GM13976 (cell line): ENCODE measurements around the gene MYO9B.

Experiments
- DNase-seq: peaks from one replicate; pipeline ENCODE4 v3.0.0; 2012; ENCODE audit warnings: low spot score
- CTCF ChIP-seq: IDR thresholded peaks from 2 replicates; pipeline ENCODE4 v1.5.1; 2012; ENCODE audit warnings: borderline replicate concordance, mild to moderate bottlenecking; ENCODE audit not compliant: insufficient read depth; ENCODE audit errors: extremely low read depth, missing control alignments, control extremely low read depth
- in situ Hi-C: fragments of 300-500 bp; cut with MboI; formaldehyde crosslinking; loops from one replicate; pipeline ENCODE4 v1.12.0; 2022; ENCODE audit warnings: low sequenced_read_pairs, mixed read lengths, inconsistent platforms; ENCODE audit not compliant: unreplicated experiment

The MYO9B gene

DNA sequence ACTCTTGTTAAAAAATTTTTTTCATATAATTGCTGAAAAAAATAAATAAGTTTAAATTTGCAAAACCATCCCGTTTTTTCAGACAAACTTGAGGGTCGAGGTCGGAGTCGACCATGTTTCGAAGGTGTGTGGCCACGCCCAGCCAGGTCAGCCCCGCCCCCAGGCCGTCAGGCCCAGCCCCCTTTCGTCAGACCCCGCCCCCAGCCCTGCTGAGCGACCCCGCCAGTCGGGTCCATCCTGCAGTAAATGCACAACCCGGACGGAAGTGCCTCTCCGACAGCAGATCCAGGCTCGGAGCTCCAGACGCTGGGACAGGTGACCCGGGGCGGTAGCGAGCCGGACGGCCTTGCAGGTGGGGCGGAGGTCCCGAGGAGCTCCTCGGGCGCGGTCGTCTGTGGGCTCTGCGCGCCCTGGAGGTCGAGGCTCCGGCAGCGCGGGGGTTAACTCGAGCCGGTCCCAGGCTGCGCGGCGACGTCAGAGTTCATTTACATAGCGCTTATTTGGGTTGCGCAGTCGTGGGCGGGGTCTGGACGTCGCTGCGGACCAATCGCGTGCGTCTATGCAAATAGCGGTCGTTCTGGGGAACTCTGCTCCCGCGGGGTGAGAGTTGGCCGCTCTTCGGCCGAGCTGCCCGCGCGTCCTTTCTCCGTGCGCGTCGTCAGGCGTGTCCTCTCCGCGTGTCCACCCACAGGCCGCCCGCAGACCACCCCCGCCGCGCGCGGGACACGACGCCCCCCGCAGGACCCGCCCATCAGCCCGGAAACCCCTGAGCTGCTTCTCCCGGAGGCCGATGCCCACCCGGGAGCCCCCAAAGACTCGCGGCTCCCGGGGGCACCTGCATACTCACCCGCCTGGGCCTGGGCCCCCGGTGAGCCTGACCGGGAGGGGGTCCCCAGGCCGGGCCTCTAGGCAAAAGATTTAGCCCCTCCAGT, 150.7 kb downstream of the MYO9B start, which contains the start of gene OCEL1:
OCEL1 (plus strand) TSS at position 225 of the 932 bp plus-strand sequence; CDS start at position 247, 22 bp downstream.
- peak; percentile 96 for DNase-seq
- TF ChIP-seq CTCF: no peak
- in situ Hi-C loops: loop anchor here (25.0 kb wide), 1 partner anchor 164 kb away; no protein-coding TSS in a partner anchor

DNA sequence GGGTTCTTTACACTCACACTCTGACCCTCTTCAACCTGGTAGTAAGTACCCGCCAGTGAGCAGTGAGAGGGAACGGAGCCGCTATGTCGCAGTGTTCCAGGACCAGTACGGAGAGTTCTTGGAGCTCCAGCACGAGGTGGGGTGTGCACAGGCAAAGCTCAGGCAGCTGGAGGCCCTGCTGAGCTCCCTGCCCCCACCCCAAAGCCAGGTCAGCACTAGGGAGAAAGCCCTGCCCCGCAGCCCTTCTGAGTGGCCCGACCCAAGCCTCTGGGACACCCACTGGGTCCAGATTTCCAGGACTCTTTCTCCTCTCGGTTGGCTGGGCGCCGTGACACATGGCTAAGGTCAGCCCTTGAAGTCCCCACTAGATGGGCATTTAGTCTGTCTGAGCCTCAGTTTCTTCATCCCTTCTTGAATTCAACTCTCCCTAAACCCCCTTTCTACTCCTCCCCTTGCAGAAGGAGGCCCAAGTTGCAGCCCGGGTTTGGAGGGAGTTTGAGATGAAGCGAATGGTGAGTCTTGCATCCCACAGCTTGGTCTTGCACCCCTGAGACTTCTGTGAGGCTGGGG, 152.3 kb downstream of the MYO9B start:
- no peak for DNase-seq
- TF ChIP-seq CTCF: no peak
- in situ Hi-C loops: loop anchor here (25.0 kb wide), 1 partner anchor 166 kb away; no protein-coding TSS in a partner anchor

- no peak for DNase-seq
- no peak for TF ChIP-seq CTCF
These were observed 154.3 kb downstream of the MYO9B start for GRCh38 chr19:17229890-17230289.

DNA sequence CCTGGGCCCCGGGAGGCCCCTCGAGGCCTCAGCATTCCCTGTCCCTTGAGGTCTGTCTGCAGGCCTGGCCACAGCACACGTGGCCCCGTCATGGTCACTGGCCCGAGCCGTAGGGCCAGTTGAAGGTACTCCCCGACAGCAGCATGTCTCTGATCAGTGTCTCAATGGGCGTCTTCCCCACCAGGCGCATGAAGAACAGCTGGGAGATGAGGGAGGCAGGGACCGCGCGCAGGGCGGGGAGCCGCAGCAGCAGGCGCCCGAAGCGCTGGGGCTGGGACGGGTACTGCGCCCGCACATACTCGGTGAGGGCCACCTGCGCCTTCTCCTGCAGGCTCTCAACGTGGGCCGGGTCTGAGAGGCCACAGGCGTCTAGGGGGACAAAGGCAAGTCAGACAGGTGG, 156.7 kb downstream of the MYO9B start:
- no peak for DNase-seq

More at GRCh38 chr19:17229890-17230289, 154.3 kb downstream of the MYO9B start:
- in situ Hi-C loops: loop anchor here (25.0 kb wide), 1 partner anchor 168 kb away; no protein-coding TSS in a partner anchor

GRCh38 chr19:17234911-17235299, 159.3 kb downstream of the MYO9B start:
- peak; percentile 83 for DNase-seq
- in situ Hi-C loops: loop anchor here (25.0 kb wide), 1 partner anchor 173 kb away; no protein-coding TSS in a partner anchor
- no peak for TF ChIP-seq CTCF

More for the DNA sequence above, 156.7 kb downstream of the MYO9B start:
- in situ Hi-C loops: loop anchor here (25.0 kb wide), 1 partner anchor 170 kb away; no protein-coding TSS in a partner anchor
- no peak for TF ChIP-seq CTCF

GRCh38 chr19:17235300-17235970, 159.9 kb downstream of the MYO9B start:
- in situ Hi-C loops: loop anchor here (25.0 kb wide), 1 partner anchor 173 kb away; no protein-coding TSS in a partner anchor
- peak; percentile 83 for DNase-seq
- peak; percentile 91 for TF ChIP-seq CTCF
